Stimulated activated CD8-positive, alpha-beta memory T cell treated with anti-CD3 and anti-CD28 coated beads, Interleukin-4, amount 100 ng/mL, for 4 hours (primary cell): ENCODE measurements around the gene OTOP3.
"Not testable (repeated sequence)": the region's sequence is repeated elsewhere in the genome, so short reads cannot be mapped to it uniquely, and the experiment has no call there.

ENCODE experiments used
- DNase-seq, 2 donors: peaks; one replicate each; pipeline ENCODE4 v3.0.0-alpha.2; 2020; ENCODE audit warnings: low read depth in 2 of 2, low spot score in 1 of 2

Gene OTOP3

GRCh38 chr17:74935585-74936469, at the start of gene OTOP3:
TSS of gene OTOP3 (plus strand) at chr17:74935898. CDS start at chr17:74935922, 24 bp downstream.
- DNase-seq, result no peak

- DNase-seq, result no peak
Measured at GRCh38 chr17:74888469-74888868, 47.2 kb upstream of the OTOP3 start.

- DNase-seq, result no peak
Measured at GRCh38 chr17:74890554-74890953, 45.1 kb upstream of the OTOP3 start.

- DNase-seq, result no peak
Measured at GRCh38 chr17:74892013-74892841, 43.5 kb upstream of the OTOP3 start.

- no peak for DNase-seq
Measured at GRCh38 chr17:74892974-74893911, 42.5 kb upstream of the OTOP3 start, which contains the start of gene FADS6. TSS of gene FADS6 (minus strand) at chr17:74893633. CDS start at chr17:74893595, 38 bp downstream.

- DNase-seq, result no peak
Measured at GRCh38 chr17:74893936-74894671, 41.6 kb upstream of the OTOP3 start.

GRCh38 chr17:74898376-74898946, 37.2 kb upstream of the OTOP3 start:
- DNase-seq, result no peak

GRCh38 chr17:74900208-74900607, 35.5 kb upstream of the OTOP3 start:
- DNase-seq, result no peak

- DNase-seq, result no peak
Measured at GRCh38 chr17:74901353-74902135, 34.2 kb upstream of the OTOP3 start.

GRCh38 chr17:74903034-74903433, 32.7 kb upstream of the OTOP3 start:
- no peak for DNase-seq

- no peak for DNase-seq
Measured at GRCh38 chr17:74903671-74904070, 32.0 kb upstream of the OTOP3 start.

- no peak for DNase-seq
Measured at GRCh38 chr17:74904687-74905409, 30.9 kb upstream of the OTOP3 start.

- not testable (repeated sequence) for DNase-seq
Measured at GRCh38 chr17:74906214-74906793, 29.4 kb upstream of the OTOP3 start.

GRCh38 chr17:74907012-74907411, 28.7 kb upstream of the OTOP3 start:
- no peak for DNase-seq

- DNase-seq, result not testable (repeated sequence)
Measured at GRCh38 chr17:74909097-74909496, 26.6 kb upstream of the OTOP3 start.

GRCh38 chr17:74911423-74911822, 24.3 kb upstream of the OTOP3 start:
- DNase-seq, result not testable (repeated sequence)

- no peak for DNase-seq
Measured at GRCh38 chr17:74916136-74916850, 19.4 kb upstream of the OTOP3 start.
